NT2/D1 (cell line): ENCODE results near the gene DYNLT1.
"Not testable (repeated sequence)": the region's sequence is repeated elsewhere in the genome, so short reads cannot be mapped to it uniquely, and the experiment has no call there.

ENCODE experiments used
- DNase-seq: peaks from one replicate; pipeline ENCODE4 v3.0.0-alpha.2; 2011; ENCODE audit warnings: low read depth, low spot score
- H3K27me3 ChIP-seq: 2 replicates; pipeline ENCODE4 v1.6.0; 2011; ENCODE audit warnings: mild to moderate bottlenecking; ENCODE audit not compliant: insufficient read length, insufficient read depth
- H3K36me3 ChIP-seq: 2 replicates; pipeline ENCODE4 v1.6.1; 2011; ENCODE audit warnings: mild to moderate bottlenecking, low read length, mixed read lengths; ENCODE audit not compliant: insufficient read depth, insufficient read length
- H3K4me1 ChIP-seq: 2 replicates; pipeline ENCODE4 v1.5.1; 2011; ENCODE audit not compliant: insufficient read depth, insufficient read length
- H3K4me3 ChIP-seq: 2 replicates; pipeline ENCODE4 v1.5.1; 2011; ENCODE audit warnings: low read depth; ENCODE audit not compliant: insufficient read length
- H3K9ac ChIP-seq: 2 replicates; pipeline ENCODE4 v1.6.0; 2011; ENCODE audit warnings: low read depth; ENCODE audit not compliant: insufficient read length
- H3K9me3 ChIP-seq: 2 replicates; pipeline ENCODE4 v1.5.1; 2011; ENCODE audit warnings: mild to moderate bottlenecking, low read length; ENCODE audit not compliant: insufficient read depth
- SUZ12 ChIP-seq: IDR thresholded peaks from 2 replicates; pipeline ENCODE4 v1.6.1; 2011; ENCODE audit not compliant: insufficient read length, insufficient read depth; ENCODE audit errors: extremely low read depth
- YY1 ChIP-seq: IDR thresholded peaks from 2 replicates; pipeline ENCODE4 v1.6.1; 2011; ENCODE audit not compliant: insufficient read length, insufficient read depth
- ZNF274 ChIP-seq: IDR thresholded peaks from 2 replicates; pipeline ENCODE4 v1.6.1; 2011; ENCODE audit warnings: mild to moderate bottlenecking, low read depth, low read length

The DYNLT1 gene

DNA sequence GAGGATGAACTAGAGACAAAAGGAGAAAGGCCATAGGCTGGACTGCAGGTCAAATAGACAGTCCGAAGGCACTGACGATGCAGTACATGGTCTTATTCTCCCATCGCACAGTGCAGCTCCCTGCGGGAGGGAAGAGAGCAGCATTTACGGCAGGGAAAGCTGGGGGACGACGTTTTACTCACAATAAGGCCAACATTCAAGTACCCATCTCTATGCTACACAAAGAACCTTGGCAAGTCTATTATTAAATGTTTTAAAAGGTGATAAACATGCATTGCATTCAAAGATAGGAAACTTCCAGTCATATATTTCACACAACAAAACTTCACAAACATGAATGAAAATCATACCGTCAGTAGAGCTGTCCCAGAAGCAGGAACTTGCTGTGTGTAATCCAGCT is 7.8 kb downstream of the DYNLT1 start:
- Histone ChIP-seq H3K36me3 (peaks cover 70% of the 10 kb centered on the region), H3K9me3 (no peaks in the 10 kb centered on the region), H3K4me3 (no peak overlapping the region), H3K9ac (no peak overlapping the region), H3K27me3 (no peaks in the 10 kb centered on the region), H3K4me1 (no peaks in the 10 kb centered on the region)
- no peak for DNase-seq
- TF ChIP-seq SUZ12 = no peak
- no peak for TF ChIP-seq ZNF274
- TF ChIP-seq YY1 = no peak

DNA sequence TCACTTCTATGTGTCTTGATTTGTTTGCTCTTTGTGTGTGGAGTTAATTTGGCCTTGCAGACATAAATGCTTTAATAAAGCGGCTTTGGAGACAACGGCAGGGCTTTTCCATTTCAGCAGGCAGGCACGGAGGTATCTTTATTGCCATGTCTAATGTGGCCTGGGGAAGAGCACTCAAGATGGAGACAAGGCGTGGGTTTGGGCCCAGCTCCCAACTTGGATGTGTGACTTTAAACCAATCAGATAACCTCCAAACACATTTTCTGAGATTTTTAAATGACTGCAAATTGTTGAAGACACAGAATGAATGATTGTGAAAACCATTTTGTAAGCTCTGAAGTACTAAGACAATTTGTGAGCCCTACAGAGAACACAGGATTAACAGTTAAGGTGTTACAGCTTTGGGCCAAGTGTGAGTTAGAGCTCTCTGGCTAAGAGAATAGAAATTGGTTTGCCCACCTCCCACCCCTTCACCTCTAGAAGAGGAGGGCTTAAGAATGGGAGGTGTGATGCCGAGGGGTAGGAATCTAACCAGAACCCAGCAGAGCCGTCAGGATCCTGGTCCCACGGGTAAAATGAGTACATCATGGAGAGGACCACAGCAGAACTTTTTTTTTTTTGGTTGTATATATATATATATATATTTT is 9.0 kb downstream of the DYNLT1 start:
- TF ChIP-seq ZNF274 (no peak), SUZ12 (no peak), YY1 (no peak)
- no peak overlapping the region for H3K9ac ChIP-seq
- peaks cover 78% of the 10 kb centered on the region for H3K36me3 ChIP-seq

DNA sequence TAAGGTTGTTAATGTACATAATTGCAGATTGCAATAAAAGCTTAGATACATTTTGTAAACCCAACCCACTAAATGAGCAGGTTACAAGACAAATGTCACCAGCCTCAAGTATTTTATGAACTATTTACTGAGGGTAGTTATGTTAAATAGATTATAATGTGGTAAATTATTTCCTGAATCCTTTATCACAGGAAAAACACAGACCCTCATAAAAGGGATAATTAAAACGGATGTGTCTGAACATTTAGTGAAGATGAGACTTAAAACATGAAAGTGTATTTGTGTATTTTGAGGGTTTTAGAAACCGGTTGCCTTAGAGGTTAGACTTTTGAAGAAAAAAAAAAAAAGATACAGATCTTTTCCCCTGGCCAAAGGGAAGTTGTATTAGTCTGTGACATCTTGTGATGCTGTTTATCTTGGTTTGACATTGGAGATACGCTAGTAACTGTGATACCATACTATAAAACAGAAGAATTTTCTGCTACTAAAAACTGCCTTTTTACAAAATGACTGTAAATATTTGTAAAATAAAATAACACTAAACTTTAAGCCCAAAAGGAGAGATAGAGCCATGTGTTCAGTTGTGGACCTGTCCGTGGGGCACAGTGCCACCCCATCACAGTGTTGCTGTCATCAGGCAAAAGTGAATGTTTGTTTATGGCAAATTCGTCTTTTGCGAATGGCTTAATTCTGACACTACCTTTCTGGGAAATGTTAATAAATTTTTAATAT is 9.7 kb downstream of the DYNLT1 start:
- Histone ChIP-seq H3K4me1 (no peaks in the 10 kb centered on the region), H3K27me3 (no peaks in the 10 kb centered on the region), H3K9ac (no peak overlapping the region), H3K9me3 (no peaks in the 10 kb centered on the region), H3K36me3 (peaks cover 77% of the 10 kb centered on the region), H3K4me3 (no peak overlapping the region)
- TF ChIP-seq ZNF274 = no peak
- TF ChIP-seq YY1 = no peak
- TF ChIP-seq SUZ12 = no peak
- DNase-seq = no peak

More for the DNA sequence above, 9.0 kb downstream of the DYNLT1 start:
- H3K4me1 ChIP-seq = no peaks in the 10 kb centered on the region
- H3K27me3 ChIP-seq = no peaks in the 10 kb centered on the region
- H3K4me3 ChIP-seq = no peak overlapping the region
- no peak for DNase-seq
- no peaks in the 10 kb centered on the region for H3K9me3 ChIP-seq

DNA sequence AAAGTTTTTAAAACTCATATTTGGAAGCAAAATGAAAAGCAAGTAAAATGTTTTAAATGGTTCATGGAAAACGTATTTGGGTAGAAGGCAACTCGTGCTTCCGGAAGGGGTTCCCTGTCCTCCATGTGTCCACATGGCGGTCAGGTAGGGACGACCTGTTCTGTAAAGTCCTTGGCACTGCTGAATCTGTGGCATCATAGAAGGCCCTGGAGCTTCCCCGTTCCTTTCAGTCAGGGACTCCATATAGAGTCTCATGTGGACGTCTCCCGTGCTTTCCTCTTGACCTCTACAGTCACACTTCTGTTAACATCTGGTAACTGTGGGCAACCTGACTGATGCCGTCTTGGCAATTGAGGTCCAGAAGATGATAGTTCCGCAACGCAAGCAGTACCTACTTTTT is 11.4 kb downstream of the DYNLT1 start:
- Histone ChIP-seq H3K36me3 (peaks cover 84% of the 10 kb centered on the region), H3K4me1 (peaks cover 1% of the 10 kb centered on the region)

DNA sequence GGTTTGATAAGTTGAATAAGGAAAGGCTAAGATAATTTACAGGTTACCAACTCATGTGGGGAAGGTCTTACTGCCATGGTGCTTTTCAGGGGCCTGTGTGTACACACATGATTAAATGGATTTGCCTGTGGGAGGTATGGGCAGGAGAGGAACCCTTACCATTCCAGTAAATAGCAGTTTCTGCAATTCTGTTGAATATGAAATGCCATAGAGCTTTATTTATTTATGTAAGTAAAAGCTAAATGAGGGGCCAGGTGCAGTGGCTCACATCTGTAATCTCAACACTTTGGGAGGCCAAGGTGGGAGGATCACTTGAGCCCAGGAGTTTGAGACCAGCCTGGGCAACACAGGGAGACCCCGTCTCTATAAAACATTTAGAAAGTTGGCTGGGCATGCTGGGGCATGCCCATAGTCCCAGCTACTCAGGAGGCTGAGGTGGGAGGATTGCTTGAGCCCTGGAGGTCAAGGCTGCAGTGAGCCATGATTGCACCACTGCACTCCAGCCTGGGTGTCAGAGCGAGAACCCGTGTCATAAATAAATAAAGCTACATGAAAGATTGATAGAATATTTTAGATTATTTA is 11.9 kb downstream of the DYNLT1 start:
- H3K4me1 ChIP-seq, H3K27me3 ChIP-seq, DNase-seq, H3K9ac ChIP-seq, H3K4me3 ChIP-seq, H3K9me3 ChIP-seq: not testable (repeated sequence)
- H3K36me3 ChIP-seq = peaks cover 85% of the 10 kb centered on the region

More for the DNA sequence above, 11.4 kb downstream of the DYNLT1 start:
- Histone ChIP-seq H3K9ac (no peak overlapping the region), H3K4me3 (no peak overlapping the region), H3K27me3 (no peaks in the 10 kb centered on the region), H3K9me3 (no peaks in the 10 kb centered on the region)
- DNase-seq = no peak
- no peak for TF ChIP-seq YY1
- no peak for TF ChIP-seq ZNF274
- TF ChIP-seq SUZ12 = no peak

DNA sequence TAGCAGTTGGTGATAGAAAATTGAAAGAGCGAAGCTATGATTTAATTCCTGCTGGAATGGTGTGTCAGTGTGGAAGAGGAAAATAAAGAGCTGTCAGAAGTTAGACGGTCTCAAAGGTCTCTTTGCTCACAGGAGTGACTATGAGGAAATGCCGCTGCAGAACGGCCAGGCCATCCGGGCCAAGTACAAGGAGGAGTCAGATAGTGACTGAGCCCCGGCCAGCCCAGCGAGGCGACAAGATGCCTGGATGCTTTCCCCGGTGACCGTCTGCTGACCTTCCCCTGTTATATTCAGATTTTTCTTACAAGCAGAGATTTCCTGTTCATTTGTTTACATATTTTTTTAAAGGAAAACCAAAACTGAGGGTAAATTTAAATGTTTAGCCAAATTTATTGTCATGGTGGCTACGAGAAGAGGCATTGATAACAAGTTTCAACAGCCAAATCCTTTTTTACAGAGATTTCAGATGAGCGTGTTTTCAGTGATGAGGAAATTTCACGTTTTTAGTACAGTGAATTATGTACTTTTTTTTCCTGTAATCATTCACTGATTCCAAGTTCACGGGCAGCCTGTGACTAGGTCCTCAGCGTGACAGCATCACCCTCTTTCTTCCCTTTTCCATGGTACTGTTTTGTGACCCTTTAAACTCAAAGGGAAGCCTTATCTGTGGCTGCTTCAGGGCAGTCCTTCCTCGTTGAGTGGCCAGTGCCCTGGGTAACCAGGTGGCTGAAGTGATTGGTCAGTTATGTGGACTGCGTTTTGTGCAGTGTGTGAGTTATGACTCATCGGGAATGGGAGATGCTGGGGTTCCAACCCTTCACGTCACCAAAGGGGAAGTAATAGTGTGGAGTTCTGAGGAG is 12.6 kb downstream of the DYNLT1 start:
- no peak overlapping the region for H3K4me3 ChIP-seq
- no peaks in the 10 kb centered on the region for H3K9me3 ChIP-seq
- peaks cover 9% of the 10 kb centered on the region for H3K4me1 ChIP-seq
- no peak overlapping the region for H3K9ac ChIP-seq
- TF ChIP-seq YY1 (no peak), ZNF274 (no peak), SUZ12 (no peak)
- H3K27me3 ChIP-seq = no peaks in the 10 kb centered on the region
- DNase-seq = no peak
- H3K36me3 ChIP-seq = peaks cover 85% of the 10 kb centered on the region
